Measurements from ENCODE around the gene ASAP3.

Gene ASAP3

DNA sequence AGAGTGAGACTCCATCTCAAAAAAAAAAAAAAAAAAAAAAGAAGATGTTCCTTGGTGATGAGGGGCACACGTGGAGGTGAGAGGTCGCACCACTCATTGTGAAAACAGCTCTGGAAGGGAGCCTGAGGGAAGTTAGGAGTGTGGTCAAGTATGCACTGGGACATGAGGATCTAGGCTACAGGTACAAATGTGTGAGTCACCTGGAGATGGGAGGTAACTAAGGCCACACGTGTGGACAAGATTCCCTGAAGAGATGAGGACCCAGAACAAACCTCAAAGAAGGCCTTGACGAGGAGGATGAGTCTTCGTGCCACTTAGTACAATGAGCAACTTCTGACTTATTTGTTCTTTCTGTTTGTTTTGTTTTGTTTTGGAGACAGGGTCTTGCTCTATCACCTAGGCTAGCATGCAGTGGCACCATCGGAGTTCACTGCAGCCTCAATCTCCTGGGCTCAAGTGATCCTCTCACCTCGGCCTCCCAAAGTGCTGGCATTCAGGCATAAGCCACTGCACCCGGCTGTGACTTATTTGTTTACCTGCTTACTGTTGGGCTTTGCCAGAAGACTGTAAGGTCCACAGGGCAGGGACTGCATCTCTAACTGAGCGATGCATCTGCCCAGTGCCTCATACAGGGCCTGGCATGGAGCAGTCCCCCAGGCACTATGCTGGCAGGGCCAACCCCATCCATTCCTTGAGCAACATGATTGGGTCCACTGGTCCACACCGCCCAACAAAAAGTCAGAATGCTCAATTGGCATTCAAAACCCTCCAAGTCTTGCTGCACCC lies 6.4 kb downstream of the ASAP3 start:
- TF ChIP-seq, protein P1, sequence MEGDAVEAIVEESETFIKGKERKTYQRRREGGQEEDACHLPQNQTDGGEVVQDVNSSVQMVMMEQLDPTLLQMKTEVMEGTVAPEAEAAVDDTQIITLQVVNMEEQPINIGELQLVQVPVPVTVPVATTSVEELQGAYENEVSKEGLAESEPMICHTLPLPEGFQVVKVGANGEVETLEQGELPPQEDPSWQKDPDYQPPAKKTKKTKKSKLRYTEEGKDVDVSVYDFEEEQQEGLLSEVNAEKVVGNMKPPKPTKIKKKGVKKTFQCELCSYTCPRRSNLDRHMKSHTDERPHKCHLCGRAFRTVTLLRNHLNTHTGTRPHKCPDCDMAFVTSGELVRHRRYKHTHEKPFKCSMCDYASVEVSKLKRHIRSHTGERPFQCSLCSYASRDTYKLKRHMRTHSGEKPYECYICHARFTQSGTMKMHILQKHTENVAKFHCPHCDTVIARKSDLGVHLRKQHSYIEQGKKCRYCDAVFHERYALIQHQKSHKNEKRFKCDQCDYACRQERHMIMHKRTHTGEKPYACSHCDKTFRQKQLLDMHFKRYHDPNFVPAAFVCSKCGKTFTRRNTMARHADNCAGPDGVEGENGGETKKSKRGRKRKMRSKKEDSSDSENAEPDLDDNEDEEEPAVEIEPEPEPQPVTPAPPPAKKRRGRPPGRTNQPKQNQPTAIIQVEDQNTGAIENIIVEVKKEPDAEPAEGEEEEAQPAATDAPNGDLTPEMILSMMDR (IDR thresholded peaks at IDR 0.05; ENCODE audit: low read depth, low read length, missing control alignments) = no peak
- no peak for DNase-seq (ENCODE audit: extremely low read depth, low read depth)
- no peak overlapping the region for H3K4me3 ChIP-seq (replicated peaks; ENCODE audit: low read depth, low read length)

DNA sequence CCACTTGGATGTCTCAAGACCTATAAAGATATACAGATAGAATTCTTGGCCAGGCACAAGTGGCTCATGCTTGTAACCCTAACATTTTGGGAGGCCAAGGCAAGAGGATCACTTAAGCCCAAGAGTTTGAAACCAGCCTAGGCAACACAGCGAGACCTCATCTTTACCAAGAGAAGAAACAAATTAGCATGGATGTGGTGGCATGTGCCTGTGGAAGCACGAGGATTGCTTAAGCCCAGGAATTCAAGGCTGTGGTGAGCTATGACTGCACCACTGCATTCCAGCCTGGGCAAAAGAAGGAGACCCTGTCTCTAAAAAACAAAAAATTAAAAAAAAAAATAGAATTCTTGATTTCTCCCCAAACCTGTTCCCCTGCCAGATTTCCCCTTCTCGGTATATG lies 8.3 kb downstream of the ASAP3 start:
- no peak overlapping the region for H3K4me3 ChIP-seq (replicated peaks; ENCODE audit: low read depth, low read length)
- no peak for DNase-seq (ENCODE audit: extremely low read depth, low read depth)
- TF ChIP-seq, protein P1 (IDR thresholded peaks at IDR 0.05; ENCODE audit: low read depth, low read length, missing control alignments) = no peak

DNA sequence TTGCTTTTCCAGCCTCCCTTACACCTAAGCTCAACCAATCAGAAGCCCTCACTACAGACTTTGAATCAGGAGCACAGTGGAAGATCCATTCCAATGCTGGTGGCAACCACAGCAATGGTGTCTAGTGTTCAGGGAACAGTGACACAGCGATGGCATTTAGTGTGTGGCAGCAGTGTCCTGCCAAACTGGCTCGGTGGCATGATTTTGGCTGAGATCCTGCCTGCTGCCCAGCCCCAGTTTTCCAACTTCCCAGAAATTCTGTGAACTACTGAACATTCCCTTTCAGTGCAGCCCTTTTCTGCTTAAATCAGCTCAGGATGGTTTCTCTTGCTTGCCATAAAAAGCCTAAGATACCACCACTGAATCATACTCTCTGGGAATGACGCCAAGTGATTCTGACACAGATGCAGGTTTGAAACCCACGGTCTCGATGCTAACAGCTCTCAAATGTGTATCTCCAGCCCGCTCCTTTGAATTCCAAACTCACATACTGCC lies 8.8 kb downstream of the ASAP3 start:
- no peak overlapping the region for H3K4me3 ChIP-seq (replicated peaks; ENCODE audit: low read depth, low read length)
- TF ChIP-seq, protein P1 (IDR thresholded peaks at IDR 0.05; ENCODE audit: low read depth, low read length, missing control alignments) = no peak
- peak; percentile 86 for DNase-seq (ENCODE audit: extremely low read depth, low read depth)

DNA sequence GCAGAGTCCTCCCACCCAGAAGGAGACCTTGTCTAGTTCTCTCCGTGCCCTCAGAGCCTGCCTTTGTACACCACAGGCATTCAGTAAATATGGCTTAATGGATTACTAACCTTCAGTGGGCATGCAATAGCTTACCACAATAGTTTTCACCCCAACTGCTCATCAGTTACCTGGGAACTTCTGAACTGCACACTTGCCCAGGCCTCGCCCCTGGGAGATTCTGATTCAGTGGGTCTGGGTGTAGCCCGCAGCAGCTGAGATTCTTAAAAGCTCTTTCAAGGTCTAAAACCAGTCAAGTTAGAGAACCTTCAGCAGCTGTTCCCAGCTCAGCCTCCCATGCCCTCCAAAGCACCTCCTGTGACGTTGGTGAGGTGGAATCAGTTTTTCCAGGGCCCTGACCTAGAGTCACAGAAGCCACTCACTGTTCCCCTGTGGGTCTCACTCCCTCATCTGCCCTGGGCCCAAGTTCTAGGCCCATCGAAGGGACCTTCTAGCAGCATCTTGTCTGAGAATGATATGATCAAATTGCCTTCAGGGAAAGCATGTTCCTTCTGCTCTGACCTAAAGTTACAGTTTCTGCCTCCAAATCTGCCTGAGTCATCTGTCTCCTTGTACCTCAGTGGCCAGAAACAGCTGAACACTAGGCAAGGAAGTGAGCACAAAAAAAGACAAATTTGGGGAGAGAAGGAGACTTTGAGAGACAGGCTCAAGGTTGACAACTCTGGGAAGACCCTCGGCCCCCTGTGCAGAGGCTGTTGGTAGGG lies 10.8 kb downstream of the ASAP3 start:
- no peak overlapping the region for H3K4me3 ChIP-seq (replicated peaks; ENCODE audit: low read depth, low read length)
- TF ChIP-seq, protein P1 (IDR thresholded peaks at IDR 0.05; ENCODE audit: low read depth, low read length, missing control alignments) = no peak
- DNase-seq (ENCODE audit: extremely low read depth, low read depth) = no peak

DNA sequence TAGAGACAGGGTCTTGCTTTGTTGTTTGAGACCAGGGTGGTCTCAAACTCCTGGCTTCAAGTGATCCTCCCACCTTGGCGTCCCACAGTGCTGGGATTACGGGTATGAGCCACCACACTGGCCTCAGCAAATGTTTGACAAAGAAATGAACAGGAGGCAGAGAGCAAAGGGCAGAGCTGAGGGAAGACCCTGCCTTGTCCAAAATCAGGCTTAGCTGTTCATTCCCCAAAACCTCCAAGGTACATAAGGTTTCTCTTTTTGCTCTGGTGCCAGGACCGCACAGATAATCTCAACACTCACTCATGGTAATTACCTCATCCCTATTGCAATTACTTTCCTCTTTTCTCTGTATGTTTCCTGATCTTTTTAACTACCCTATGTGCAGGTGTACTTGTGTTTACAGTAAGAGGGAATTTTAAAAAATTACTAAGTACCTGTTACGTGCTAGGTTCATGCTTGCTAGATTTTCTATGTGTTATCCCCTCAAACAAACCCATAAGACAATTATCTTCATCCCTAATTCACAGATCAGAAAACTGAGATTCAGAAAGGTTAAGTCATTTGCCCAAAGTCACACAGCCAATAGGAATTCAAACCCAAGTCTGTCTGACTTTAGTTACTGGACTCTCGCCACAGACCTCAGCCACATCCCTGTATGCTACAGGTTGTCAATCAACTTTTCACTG lies 11.5 kb downstream of the ASAP3 start:
- TF ChIP-seq, protein P1 (IDR thresholded peaks at IDR 0.05; ENCODE audit: low read depth, low read length, missing control alignments) = no peak
- no peak overlapping the region for H3K4me3 ChIP-seq (replicated peaks; ENCODE audit: low read depth, low read length)
- DNase-seq (ENCODE audit: extremely low read depth, low read depth) = no peak

DNA sequence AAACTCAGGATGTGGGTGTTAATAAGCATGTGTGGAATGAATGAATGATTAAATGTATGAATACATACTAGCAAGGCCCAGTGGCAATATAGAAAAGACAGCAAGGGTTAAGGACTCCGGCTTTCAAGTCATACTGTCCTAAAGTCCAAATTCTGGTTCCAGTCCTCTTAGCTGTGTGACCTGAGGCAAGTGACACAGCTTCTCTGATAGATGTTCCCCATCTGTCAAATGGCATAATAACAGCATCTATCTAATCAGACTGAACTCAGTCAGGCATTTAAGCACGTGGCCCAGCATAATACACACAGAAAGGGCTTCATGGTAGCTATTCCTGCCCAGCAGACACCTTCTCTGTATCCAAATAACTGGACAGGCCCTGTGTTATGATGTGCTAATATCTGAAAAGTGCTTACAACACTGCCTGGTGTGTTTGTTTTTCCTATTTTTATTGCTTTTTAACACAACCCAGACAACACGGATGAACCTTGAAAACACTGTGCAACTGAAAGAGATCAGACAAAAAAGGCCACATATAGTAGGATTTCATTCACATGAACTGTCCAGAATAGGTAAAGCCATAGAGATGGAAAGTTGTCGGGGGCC lies 12.4 kb downstream of the ASAP3 start:
- TF ChIP-seq, protein P1 (IDR thresholded peaks at IDR 0.05; ENCODE audit: low read depth, low read length, missing control alignments) = no peak
- H3K4me3 ChIP-seq (replicated peaks; ENCODE audit: low read depth, low read length) = no peak overlapping the region
- DNase-seq (ENCODE audit: extremely low read depth, low read depth) = no peak
